Measurements from ENCODE around the gene HRH4.

Gene HRH4

DNA sequence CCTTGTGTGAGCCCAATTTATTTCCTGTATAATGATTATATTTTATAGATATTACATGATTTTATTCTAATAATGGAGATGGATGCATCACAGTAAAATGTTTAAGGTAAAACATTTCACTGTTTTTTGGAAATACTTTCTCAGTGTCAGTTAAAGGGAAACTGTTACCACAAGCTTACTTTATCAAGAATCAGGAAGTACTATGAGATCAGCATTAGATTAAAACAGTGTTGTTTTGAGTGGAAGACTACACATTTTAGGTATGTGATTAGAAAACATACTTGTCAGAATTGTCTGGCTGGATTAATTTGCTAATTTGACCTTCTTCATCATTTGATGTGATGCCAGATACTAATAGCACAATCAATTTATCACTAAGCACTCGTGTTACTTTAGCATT lies at the start of gene HRH4:
Gene HRH4 (plus strand): TSS at position 250 of the 400 bp plus-strand sequence. CDS start 92 bp downstream, at position 342.
- no peak for DNase-seq

- peak; percentile 64 for DNase-seq
These were observed 47.3 kb upstream of the HRH4 start for GRCh38 chr18:24413148-24413547.

GRCh38 chr18:24414349-24415003 lies 46.0 kb upstream of the HRH4 start:
- no peak for DNase-seq

DNA sequence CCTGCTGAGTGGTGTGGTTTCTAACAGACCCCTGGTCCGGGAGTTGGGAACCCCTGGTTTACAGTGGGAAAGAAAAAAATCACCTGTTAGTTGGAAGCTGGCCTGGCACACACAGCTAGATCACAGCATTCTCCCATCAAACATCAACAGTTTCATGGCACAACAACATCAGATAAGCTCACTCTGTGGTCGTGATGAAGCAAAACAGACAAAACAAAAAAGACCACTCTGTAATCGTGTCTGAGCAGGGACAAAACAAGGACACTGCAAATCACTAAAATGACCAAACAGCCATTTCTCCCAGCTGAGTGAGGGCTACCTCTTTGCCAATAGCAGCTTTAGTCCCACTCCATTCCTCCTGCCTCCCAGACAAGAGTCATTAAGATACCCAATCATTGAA lies 43.0 kb upstream of the HRH4 start:
- no peak for DNase-seq

DNA sequence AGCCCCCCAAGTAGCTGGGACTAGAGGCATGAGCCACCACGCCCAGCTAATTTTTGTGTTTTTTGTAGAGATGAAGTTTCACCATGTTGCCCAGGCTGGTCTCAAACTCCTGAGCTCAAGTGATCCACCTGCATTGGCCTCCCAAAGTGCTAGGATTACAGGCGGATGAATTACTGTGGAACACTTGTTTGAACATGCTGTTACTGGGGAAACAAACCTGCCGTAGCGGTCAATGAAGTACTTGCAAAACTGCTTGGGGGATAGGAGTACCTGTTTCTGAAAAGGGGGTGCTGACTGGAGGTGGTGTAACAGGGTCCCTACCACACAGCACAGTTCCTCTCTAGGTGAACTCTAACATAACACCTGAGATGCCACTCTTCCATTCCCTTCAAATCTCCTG lies 39.9 kb upstream of the HRH4 start:
- DNase-seq = no peak

GRCh38 chr18:24421831-24422230 lies 38.6 kb upstream of the HRH4 start:
- no peak for DNase-seq

- DNase-seq = no peak
These were observed 34.4 kb upstream of the HRH4 start for GRCh38 chr18:24426073-24426397.

- peak; percentile 94 for DNase-seq
These were observed 33.8 kb upstream of the HRH4 start, which contains the start of gene IMPACT for GRCh38 chr18:24426398-24427294. TSS of gene IMPACT (plus strand) at chr18:24426670. CDS start at chr18:24426757, 87 bp downstream.

DNA sequence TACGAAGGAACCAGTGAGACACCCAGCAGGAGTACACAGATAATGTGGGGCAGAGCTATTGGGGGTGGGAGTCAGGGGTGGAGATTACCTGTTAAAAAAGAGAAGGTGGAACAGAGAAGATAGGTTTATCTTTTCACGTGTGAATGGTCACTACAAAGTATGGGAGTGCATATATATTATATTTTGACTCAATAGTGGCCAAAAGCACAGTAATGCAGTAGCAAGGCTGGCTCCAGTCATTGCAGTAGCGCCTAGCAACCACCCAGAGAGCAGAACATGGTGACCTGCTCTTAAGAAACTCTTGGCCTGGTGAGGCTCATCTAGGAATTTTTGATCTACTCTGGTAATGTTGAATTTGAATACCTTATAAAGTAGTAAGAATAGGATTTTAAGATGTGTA lies 33.0 kb upstream of the HRH4 start:
- no peak for DNase-seq

DNA sequence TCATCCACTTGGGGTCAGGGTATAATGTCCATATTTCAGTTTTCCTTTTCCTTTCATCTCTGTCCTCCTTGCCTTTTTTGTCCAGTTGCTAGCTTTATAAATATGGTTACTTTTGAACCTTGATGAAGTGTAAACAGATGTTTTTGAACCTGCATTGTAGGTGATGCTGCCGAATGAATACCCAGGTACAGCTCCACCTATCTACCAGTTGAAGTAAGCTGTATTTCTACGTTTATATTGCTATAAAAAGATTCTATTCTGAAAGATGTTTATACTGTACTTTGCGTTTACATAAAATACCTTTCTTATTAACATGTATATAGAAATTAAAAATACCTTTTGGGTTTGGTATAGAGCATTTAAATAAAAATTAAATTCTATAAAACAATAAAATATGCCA lies 31.7 kb upstream of the HRH4 start:
- DNase-seq = no peak

- DNase-seq = no peak
These were observed 31.2 kb upstream of the HRH4 start for GRCh38 chr18:24429188-24429587.

DNA sequence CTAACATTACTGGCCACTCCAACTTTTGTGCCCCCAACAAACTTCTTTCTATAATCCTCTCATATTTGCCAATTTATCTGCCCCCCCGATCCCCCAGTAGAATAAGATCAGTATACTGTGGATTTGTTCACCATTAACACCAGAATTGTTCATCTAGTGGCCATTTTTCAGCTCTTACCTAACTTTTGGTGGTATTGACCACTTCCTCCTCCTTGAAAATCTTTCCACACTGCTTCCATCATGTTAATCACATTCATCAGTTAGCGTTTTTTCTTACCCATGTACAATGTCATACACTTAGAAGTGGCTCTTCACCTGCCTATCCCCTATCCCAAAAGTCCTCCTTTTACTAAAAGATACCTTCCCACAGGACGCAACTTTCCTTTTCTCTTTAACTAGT lies 27.8 kb upstream of the HRH4 start:
- DNase-seq = no peak

DNA sequence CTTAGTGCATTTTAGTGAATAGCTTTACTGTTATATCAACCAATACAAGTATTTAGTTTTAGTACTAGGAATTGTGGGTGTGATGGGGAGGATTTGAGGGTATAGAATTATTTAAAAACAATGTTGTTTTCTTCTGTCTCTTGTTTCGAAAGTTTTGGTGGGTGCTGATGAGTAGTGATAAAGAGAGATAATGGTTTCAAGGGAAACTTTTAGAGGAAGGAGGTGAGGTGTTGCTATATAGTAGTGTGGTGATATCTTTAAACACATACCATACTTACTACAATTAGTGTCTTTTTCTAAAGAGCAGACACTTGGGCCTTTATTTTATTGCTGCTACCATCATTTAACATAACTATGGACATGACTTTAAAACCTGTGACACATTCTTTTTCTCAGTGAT lies 23.5 kb upstream of the HRH4 start:
- DNase-seq = no peak

- DNase-seq = no peak
These were observed 16.6 kb upstream of the HRH4 start for GRCh38 chr18:24443870-24444269.

- DNase-seq = no peak
These were observed 14.0 kb upstream of the HRH4 start for GRCh38 chr18:24446453-24446852.

GRCh38 chr18:24446953-24447538 lies 13.4 kb upstream of the HRH4 start:
- DNase-seq = no peak

DNA sequence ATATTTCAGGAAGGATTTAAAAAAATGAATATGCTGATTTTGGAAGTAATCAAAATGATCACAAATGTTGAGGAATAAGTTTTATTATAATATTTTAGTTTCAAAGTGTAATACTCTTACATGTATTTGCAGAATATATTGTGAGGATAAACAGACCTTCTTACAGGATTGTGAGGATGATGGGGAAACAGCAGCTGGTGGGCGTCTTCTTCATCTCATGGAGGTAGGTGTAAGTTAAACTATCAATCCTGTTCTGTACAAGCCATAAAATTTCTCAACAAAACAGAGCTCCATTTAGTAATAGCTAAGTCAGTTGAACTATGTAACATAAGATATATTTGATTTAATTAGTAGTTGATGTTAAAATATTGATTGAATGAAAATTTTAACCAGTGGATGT lies 12.5 kb upstream of the HRH4 start:
- DNase-seq = no peak

GRCh38 chr18:24456549-24456948 lies 3.9 kb upstream of the HRH4 start:
- DNase-seq = no peak

- DNase-seq = no peak
These were observed 665 bp upstream of the HRH4 start for GRCh38 chr18:24459772-24460171.

DNA sequence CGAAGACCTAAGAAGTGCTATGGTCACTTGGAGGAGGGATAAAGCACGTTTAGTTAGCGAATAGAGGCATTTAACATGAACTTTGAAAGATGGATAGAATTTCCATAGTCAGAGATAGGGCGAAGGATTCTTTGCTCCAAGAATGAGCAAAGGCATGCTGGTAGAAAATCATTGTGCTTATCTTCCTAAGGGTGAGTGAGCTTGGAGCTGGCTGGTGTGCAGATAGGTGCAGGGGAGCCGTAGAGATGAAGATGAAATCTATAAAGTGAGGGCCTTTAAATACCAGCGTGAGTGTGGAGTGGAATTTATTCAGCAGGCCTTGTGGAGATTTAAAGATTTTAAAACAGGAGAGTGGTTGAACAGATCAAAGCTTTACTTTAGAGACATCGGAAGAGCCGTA lies 1.6 kb downstream of the HRH4 start:
- DNase-seq = no peak

- DNase-seq = no peak
These were observed 2.7 kb downstream of the HRH4 start for GRCh38 chr18:24462838-24463775.

GRCh38 chr18:24465486-24465885 lies 5.0 kb downstream of the HRH4 start:
- no peak for DNase-seq

DNA sequence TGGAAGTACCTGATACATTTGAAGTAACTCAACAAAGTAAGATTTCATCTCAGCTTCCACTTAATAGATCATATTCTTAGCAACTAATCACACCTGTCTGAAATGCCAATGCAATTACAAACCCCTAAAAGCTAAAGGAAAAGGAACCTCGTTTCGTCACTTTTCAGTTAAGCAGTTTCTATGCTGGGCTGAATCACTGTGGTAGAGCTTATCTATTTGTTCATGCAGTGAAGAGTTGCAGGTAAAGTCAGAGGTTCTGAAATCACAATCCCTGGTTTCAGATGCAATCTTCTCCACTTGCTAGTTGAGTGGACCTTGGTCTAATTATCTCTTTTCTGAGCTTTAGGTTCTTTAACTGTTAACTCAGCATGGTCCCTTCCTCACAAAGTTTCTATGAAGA lies 6.3 kb downstream of the HRH4 start:
- DNase-seq = no peak

All from islet precursor cell (in vitro differentiated cells).